AG08395 (cell line): ENCODE results near the gene C4BPA.
A peak's percentile ranks its signal among the peaks of the same experiment; 100 is the strongest.

Experiments
- DNase-seq: peaks from one replicate; pipeline ENCODE4 v3.0.0; 2012; ENCODE audit warnings: mixed read lengths, low spot score

C4BPA gene

GRCh38 chr1:207124389-207124788 is 20.4 kb downstream of the C4BPA start:
- no peak for DNase-seq

- DNase-seq, result no peak
These were observed 24.4 kb downstream of the C4BPA start for GRCh38 chr1:207128336-207128921.

- DNase-seq, result no peak
These were observed 25.0 kb downstream of the C4BPA start for GRCh38 chr1:207129053-207129452.

- DNase-seq, result no peak
These were observed 26.4 kb downstream of the C4BPA start for GRCh38 chr1:207130252-207131036.

DNA sequence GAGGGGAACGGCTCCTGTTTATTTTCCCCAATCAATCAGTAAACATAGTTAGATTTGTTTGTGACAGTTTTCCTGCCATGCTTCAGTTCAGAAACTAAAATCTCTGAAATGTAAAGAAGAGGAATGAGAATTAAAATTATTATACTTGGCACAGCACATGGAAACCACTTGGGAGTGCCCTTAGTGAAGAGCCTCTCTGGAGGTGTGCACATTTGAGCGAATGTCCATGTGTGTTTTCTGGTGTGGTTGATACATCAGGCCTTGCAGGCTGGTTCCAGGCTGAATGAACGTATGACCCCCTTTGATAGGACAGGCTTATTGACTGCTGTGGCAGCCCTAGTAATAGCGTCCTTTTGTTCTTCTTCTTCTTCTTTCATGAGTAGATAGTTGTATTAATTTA is 27.1 kb downstream of the C4BPA start:
- no peak for DNase-seq

GRCh38 chr1:207134581-207134980 is 30.5 kb downstream of the C4BPA start:
- no peak for DNase-seq

DNA sequence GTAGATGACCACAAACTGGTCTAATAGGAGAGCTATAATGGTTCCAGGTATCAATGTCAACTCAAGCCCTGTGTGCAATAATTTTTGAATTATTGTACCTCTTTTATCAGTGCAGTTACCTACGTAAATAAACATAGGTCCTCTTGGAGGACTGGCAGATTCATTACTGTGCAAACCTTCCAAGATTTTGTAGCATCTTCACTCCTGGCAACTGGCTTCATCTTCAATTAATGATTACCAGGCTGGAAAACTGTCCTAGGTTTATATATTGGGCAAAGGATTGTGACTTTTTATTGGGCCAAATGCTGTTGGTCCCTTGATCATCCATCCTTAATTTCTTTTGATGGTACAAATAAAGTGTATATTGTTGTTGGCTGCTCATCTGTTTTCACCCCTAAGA is 35.6 kb downstream of the C4BPA start:
- no peak for DNase-seq

DNA sequence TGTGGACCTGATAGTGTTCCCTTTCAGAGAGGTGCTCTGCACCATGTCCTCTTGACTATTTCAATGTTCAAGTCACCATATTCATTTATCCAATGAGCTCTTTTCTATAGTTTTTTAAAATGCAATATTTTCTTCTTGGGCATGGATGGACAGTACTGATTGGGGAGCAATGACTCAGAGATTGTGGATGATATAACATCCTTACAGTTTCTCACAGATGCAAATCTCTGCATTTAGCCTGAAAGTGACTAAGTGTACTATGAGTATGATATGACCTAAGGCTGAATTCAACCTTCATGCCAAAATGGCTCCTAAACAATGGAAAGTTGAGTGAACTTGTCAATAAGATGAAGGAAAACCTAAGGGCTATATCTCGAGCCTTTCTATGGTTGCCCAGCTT is 36.5 kb downstream of the C4BPA start:
- DNase-seq, result no peak

- DNase-seq, result no peak
These were observed 41.5 kb downstream of the C4BPA start for GRCh38 chr1:207145401-207146058.

- no peak for DNase-seq
These were observed 47.9 kb downstream of the C4BPA start for GRCh38 chr1:207151920-207152319.

DNA sequence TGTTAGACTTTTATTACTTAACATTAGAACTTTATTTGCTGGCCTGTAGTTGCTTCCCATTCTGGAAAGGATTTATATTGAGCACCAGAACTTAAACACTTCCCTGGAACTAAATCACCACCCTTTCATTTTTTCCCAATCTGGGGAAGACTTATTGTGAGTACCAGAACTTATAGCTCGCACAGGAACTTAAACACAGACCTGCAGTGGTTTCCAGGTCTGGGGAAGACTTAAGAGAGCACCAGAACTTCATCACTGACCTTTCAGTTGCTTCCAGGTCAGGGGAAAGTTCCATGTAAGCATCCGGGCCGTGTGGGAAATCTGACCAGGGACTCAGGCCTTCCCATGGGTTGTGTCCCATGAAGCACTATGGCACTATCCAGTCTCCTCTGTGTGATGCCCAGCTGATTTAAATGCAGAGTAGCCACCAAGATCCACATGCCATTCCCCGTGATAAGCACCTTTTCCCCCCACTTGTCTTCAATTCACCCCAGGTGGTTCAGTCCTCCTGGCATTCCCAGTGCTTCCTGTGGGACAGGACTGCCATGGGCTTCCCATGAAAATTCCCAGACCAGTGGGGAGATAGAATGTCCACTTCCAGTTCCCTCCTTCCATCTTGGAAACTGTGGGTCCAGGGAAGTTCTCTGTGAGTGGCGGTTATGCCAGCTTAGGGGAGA is 48.9 kb downstream of the C4BPA start:
- DNase-seq, result no peak

DNA sequence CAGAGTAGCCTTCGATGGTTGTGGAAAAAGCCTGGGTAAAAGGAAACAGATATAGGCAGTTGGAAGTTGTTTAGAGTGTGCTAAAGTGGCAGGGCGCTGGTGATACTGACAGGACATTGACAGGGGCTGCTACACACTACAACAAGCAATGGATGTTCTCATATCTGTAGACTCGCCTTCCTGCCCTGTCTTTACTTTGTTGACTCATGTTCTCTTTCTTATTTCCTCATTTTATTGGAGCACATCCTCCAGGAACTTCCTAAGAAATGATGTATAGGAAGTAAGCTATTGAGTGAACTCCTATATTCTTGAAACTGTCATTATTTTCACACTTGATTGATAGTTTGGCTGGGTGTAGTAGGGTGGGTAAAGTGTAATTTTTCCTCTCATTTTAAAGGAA is 51.0 kb downstream of the C4BPA start:
- no peak for DNase-seq

DNA sequence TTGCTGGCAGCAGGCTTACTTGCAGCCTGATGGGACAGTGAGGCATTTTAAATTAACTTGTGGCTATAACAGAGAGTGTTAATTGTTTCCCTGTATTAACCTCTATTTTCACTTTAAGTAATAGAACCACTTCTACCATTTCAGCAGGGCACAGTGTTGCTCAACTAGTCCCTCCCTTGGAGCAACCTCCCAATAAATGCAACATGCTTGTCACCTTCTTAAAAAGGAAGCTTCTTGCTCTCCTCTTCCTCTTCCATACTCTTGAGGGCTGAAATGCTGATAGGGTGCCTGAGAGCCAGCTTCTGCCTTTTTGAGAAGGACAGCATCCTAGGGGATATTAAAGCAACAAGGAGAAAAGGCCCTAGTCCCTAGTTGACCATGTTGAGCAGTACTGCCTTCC is 52.1 kb downstream of the C4BPA start:
- no peak for DNase-seq

GRCh38 chr1:207156826-207157225 is 52.8 kb downstream of the C4BPA start:
- DNase-seq, result no peak

- no peak for DNase-seq
These were observed 60.1 kb downstream of the C4BPA start for GRCh38 chr1:207164086-207164485.

- no peak for DNase-seq
These were observed 68.3 kb downstream of the C4BPA start for GRCh38 chr1:207172321-207172720.

GRCh38 chr1:207172885-207173284 is 68.9 kb downstream of the C4BPA start:
- no peak for DNase-seq

- no peak for DNase-seq
These were observed 69.4 kb downstream of the C4BPA start for GRCh38 chr1:207173396-207173795.

- no peak for DNase-seq
These were observed 70.9 kb downstream of the C4BPA start for GRCh38 chr1:207174913-207175312.

- no peak for DNase-seq
These were observed 75.0 kb downstream of the C4BPA start for GRCh38 chr1:207179036-207179435.

DNA sequence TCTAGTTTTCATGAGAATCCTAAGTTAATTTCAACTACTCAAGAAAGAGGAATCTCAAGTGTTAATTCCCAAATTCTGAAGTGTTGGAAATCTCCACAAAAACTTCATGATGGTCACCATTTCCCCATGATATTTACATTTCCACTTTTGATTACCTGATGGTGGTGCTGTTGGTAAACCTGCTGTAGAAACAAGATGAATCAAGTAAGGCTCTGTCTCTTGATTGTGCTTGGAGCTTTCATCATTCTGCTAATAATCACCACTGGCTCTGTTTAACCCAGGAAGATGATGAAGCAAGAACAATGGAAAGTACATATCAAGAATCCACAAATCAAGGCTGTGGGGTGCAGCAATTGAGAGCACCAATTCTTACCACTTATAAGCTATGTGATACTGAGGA is 77.8 kb downstream of the C4BPA start:
- no peak for DNase-seq

- peak; percentile 7 for DNase-seq
These were observed 82.5 kb downstream of the C4BPA start for GRCh38 chr1:207186503-207186902.

GRCh38 chr1:207188901-207189300 is 84.9 kb downstream of the C4BPA start:
- no peak for DNase-seq
